ENCODE data around the gene EPB41L2. TPM values are rescaled to one million over a fixed set of nuclear protein-coding genes. Genes with fewer than 3 reads are reported as not detected.

The EPB41L2 gene
- total RNA-seq, 2 donors from 2014 or later, result 43.5 to 47.2 TPM

DNA sequence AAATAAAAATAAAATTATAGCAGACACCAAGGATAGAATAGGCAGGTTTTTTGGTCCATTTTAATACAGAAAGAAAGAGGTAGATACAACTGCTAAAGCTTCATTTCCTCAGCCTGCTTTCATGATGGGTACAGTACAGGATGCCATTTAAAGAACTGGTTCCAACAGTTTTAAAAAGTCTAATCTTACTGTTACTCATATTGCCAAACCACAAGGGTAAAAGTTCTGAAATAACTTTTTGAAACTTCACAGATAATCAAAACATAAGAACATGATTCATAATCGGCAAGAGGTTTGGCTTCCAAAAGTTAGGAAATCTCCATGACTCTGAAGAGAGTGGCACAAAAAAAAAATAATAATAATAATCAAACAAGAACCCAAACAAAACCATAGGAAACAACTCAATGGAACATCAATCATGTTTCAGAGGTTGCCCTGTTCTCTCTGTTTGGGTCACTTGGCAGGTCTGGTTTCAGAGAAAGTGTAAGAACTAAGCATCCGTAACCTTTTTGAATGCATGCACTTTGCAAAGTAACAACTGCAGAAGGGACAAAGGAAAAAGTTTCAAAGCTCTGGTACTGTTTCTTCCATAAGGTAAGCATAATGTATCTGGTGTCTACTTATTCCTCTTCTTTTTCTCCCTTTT lies 156.2 kb downstream of the EPB41L2 start:
- ATAC-seq, result no peak
- WGBS, 2 donors, result 88 to 92% methylated on average over 2 of the region's 2 CpGs

DNA sequence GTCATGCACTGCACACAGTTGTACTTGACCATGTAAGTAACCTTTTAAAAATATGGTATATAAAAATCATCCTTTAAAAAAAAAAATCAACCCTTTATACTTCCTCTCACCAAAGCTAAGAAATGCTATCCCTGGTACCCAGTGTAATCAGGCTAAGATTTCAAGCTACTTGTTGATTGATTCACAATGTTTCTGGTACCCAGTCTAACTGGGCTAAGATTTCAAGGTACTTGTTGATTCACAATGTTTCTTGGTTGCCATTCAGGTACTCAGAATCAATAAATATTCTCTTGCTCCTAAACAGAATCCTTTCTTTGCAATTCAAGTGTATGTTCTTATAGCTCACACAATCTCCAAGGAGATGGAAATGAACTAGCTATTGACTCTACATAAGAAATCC lies 159.4 kb downstream of the EPB41L2 start:
- Histone ChIP-seq H3K27me3 (no peaks in the 10 kb centered on the region), H3K4me3 (no peak overlapping the region), H3K36me3 (replicated peaks in 1 of 2; ENCODE audit: insufficient read depth in 1 of 2, low read depth in 2 of 2) (no peaks in the 10 kb centered on the region), H3K4me1 (no peaks in the 10 kb centered on the region), H3K27ac (no peak overlapping the region), H3K9me3 (no peaks in the 10 kb centered on the region)
- no peak for ATAC-seq
- intact Hi-C loops (cut with DNase I), result no loop called here
- TF ChIP-seq, protein P1, sequence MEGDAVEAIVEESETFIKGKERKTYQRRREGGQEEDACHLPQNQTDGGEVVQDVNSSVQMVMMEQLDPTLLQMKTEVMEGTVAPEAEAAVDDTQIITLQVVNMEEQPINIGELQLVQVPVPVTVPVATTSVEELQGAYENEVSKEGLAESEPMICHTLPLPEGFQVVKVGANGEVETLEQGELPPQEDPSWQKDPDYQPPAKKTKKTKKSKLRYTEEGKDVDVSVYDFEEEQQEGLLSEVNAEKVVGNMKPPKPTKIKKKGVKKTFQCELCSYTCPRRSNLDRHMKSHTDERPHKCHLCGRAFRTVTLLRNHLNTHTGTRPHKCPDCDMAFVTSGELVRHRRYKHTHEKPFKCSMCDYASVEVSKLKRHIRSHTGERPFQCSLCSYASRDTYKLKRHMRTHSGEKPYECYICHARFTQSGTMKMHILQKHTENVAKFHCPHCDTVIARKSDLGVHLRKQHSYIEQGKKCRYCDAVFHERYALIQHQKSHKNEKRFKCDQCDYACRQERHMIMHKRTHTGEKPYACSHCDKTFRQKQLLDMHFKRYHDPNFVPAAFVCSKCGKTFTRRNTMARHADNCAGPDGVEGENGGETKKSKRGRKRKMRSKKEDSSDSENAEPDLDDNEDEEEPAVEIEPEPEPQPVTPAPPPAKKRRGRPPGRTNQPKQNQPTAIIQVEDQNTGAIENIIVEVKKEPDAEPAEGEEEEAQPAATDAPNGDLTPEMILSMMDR (IDR thresholded peaks at IDR 0.05), result no peak
- DNase-seq, result no peak

More for the DNA sequence above, 156.2 kb downstream of the EPB41L2 start:
- no peaks in the 10 kb centered on the region for H3K27me3 ChIP-seq
- H3K9me3 ChIP-seq, result no peaks in the 10 kb centered on the region
- intact Hi-C loops (cut with DNase I), result no loop called here
- TF ChIP-seq, protein P1 (IDR thresholded peaks at IDR 0.05), result no peak
- no peak for TF ChIP-seq POLR2A (IDR thresholded peaks at IDR 0.05)
- no peak overlapping the region for H3K27ac ChIP-seq
- no peak for DNase-seq
- H3K4me3 ChIP-seq, result no peak overlapping the region
- H3K36me3 ChIP-seq (replicated peaks in 1 of 2; ENCODE audit: insufficient read depth in 1 of 2, low read depth in 2 of 2), result no peaks in the 10 kb centered on the region
- H3K4me1 ChIP-seq, result no peaks in the 10 kb centered on the region

DNA sequence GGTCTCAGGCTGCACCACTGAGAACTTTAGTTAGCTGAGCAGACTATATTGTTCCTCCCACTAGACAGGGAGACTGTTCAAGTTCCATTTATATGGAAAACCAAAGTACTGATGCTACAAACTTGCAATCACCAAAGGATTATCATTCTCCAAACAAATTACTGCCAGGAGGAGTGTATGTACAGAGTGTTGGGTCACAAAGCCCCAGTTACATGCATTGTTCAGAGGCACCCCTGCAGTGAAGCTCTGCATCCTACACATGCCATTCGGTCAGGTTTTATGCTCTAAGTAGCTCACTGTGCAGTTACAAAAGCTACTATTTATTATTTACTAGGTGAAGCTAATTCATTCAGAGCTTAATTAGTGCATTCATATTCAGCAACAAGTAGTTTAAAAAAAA lies 160.0 kb downstream of the EPB41L2 start:
- Histone ChIP-seq H3K4me3 (no peak overlapping the region), H3K27ac (no peak overlapping the region), H3K27me3 (no peaks in the 10 kb centered on the region), H3K36me3 (replicated peaks in 1 of 2; ENCODE audit: insufficient read depth in 1 of 2, low read depth in 2 of 2) (no peaks in the 10 kb centered on the region), H3K4me1 (no peaks in the 10 kb centered on the region), H3K9me3 (no peaks in the 10 kb centered on the region)
- WGBS, 2 donors, result 85 to 95% methylated on average over 1 of the region's 1 CpG
- TF ChIP-seq POLR2A (IDR thresholded peaks at IDR 0.05), result no peak
- TF ChIP-seq, protein P1 (IDR thresholded peaks at IDR 0.05), result no peak
- intact Hi-C loops (cut with DNase I), result no loop called here
- ATAC-seq, result no peak
- DNase-seq, result no peak

DNA sequence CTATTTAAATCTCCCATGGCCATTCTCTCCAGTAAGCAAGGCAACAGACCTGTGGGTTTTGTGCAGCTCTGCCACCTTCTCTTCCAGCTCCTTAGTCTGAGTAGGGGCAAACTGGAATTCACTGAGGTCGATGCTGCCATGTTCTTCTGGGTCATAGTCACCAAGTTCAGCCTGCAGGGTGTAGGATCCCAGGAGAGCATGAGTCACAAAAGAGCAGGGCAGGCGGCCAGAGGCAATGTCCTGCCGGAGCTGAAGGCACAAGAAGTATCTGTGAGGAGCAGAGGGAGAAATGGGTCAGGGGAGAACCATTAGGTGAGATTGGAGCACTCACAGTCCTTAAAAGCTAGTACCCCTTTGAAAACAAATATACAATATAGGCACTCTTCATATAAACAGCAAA lies 162.1 kb downstream of the EPB41L2 start:
- 79 to 87% methylated on average over 3 of the region's 3 CpGs for WGBS, 2 donors
- TF ChIP-seq, protein P1 (IDR thresholded peaks at IDR 0.05), result no peak
- TF ChIP-seq POLR2A (IDR thresholded peaks at IDR 0.05), result no peak
- Histone ChIP-seq H3K36me3 (replicated peaks in 1 of 2; ENCODE audit: insufficient read depth in 1 of 2, low read depth in 2 of 2) (no peaks in the 10 kb centered on the region), H3K27me3 (no peaks in the 10 kb centered on the region), H3K27ac (no peak overlapping the region), H3K4me3 (no peak overlapping the region), H3K9me3 (no peaks in the 10 kb centered on the region), H3K4me1 (no peaks in the 10 kb centered on the region)
- intact Hi-C loops (cut with DNase I), result no loop called here
- no peak for DNase-seq
- no peak for ATAC-seq

DNA sequence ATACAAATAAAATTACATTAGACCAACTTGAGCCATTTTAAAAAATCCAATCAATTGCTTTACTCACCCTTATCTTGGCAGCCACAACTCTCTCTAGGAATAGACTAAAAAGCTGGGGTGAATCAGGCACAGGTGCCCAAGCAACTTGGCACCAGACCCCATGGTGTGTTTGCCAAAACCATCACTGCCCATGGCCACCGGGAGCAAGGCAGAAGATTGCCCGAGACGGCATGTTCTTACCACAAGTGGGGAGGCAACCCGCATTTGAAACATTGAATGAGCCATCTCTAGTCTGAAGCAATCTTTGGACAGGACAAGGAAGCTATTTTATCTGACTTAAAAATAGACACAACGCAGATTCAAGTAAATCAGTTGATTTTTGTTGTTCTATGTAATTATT lies 166.8 kb downstream of the EPB41L2 start:
- ATAC-seq (no peak), DNase-seq (peak in 1 of 4 donors; percentile 12)
- intact Hi-C loops (cut with DNase I), result no loop called here
- no peaks in the 10 kb centered on the region for H3K27me3 ChIP-seq
- H3K4me1 ChIP-seq, result no peaks in the 10 kb centered on the region
- no peak overlapping the region for H3K4me3 ChIP-seq
- no peak for TF ChIP-seq POLR2A (IDR thresholded peaks at IDR 0.05)
- TF ChIP-seq, protein P1 (IDR thresholded peaks at IDR 0.05), result no peak
- H3K9me3 ChIP-seq, result no peaks in the 10 kb centered on the region
- WGBS, 2 donors, result 62 to 65% methylated on average over 5 of the region's 5 CpGs
- peaks cover 0 to 3% of the 10 kb centered on the region in 2 donors for H3K36me3 ChIP-seq (replicated peaks in 1 of 2; ENCODE audit: insufficient read depth in 1 of 2, low read depth in 2 of 2)
- H3K27ac ChIP-seq, result no peak overlapping the region

Measured in body of pancreas (tissue), 4 donors.